NCI-H524 treated with DMSO at 0.1 percent for 48 hours (cell line): Measurements from ENCODE around the gene SLC6A16.
"Not testable (repeated sequence)": the region's sequence is repeated elsewhere in the genome, so short reads cannot be mapped to it uniquely, and the experiment has no call there.

Experiments used
- DNase-seq: peaks from one replicate; lab custom pipeline; 2025; lab: John Stamatoyannopoulos, UW

SLC6A16 gene

DNA sequence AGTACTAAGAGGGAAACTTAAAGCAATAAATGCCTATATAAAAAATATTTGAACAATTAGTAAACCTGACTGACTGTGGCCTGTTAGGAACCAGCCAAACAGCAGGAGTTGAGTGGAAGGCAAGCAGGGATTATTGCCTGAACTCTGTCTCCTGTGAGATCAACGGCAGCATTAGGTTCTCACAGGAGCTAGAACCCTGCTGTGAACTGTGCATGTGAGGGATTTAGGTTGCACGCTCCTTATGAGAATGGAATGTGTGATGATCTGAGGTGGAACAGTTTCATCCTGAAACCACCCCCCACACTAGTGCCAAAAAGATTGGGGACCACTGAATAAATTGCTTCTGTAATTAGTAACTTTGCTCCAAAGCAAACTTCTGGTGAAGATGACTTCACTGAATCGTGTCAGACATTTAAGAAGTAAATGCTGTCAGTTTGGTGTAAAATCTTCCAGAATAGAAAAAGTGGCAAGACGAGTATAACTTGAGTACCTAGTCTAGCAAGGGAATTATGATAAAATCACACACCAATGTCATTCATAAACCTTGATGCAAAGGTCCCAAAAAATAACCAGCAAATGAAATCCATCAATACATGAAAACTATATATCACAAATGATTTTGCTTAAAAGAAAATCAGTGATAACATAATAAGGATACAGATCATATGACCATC is 53.8 kb downstream of the SLC6A16 start:
- no peak for DNase-seq

DNA sequence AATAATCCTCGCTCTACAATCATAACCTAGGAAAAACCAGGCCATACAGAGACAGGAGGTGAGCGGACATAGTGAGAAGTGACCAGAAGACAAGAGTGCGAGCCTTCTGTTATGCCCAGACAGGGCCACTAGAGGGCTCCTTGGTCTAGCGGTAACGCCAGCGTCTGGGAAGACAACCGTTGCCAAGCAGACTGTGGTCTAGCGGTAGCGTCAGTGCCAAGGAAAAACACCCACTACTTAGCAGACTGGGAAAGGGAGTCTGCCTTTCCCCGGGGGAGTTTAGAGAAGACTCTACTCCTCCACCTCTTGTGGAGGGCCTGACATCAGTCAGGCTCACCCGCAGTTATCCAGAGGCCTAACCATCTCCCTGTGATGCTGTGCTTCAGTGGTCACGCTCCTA is 58.6 kb downstream of the SLC6A16 start:
- DNase-seq: not testable (repeated sequence)

DNA sequence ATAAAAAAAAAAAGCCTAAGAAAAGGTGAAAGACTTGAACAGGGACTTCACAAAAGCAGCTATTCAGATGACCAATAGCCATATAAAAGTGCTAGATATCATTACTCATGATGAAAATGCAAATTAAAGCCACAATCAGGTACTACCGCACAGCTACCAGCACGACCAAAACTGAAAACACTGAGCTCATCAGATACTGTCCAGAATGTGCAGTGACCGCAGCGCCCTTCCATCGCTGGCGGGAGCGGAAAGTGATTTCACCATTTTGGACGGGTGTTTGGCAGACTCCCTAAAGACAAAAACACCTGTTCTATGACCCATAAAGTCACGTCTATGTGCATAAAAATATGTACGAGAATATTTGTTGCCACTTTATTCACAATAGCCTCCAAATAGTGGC is 60.7 kb downstream of the SLC6A16 start:
- no peak for DNase-seq

DNA sequence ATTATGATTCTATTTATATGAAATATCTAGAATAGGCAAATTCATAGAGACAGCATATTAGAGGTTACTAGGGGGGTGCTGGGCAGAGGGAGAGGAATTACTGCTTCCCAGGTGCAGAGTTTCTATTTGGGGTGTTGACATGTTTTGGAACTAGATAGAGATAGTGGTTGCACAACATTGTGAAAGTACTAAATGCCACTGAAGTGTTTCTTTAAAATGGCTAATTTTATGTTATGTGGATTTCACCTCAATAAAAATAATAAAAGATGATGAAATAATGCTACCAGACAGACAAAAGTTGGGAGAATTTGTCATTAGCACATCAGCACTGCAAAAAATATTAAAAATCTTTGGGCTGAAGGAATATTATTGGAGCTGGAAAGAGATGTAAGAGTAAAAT is 63.4 kb downstream of the SLC6A16 start:
- DNase-seq: no peak

DNA sequence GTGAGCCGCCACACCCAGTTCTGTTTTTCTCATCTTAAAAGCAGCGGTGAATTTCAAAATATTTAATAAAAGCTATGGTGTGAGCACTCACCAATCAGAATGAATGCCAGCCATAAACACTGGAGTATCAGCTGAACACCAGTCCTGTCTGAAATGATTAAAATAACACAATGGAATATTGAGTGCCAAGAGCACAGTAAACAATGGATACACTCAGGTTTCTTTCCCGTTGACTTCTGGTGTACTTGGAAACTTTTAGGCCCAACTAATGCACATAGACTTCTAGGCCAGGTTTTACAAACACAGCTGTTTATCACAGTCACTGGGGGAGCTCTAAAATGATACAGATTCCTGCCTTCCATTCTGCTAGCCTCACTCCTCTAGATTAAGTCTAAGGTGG is 68.3 kb downstream of the SLC6A16 start:
- DNase-seq: no peak

DNA sequence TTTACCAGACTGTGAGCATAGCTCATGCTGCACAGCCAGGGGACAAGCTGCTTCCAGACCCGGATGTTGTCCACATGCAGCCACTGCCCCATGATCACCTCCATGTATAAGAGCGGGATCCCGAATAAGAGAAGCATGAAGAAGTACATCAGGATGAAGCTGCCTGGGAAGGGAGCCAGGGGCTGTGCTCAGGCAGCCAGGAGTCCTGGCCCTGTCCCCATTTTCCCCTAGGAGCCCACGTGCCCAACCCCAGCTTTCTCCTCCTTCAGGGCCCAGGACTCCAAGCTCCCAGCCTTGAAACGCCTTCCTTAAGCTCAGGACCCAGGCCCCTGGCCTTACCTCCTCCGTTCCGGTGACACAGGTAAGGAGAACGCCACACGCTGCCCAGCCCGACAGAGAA is 69.3 kb downstream of the SLC6A16 start:
- no peak for DNase-seq

DNA sequence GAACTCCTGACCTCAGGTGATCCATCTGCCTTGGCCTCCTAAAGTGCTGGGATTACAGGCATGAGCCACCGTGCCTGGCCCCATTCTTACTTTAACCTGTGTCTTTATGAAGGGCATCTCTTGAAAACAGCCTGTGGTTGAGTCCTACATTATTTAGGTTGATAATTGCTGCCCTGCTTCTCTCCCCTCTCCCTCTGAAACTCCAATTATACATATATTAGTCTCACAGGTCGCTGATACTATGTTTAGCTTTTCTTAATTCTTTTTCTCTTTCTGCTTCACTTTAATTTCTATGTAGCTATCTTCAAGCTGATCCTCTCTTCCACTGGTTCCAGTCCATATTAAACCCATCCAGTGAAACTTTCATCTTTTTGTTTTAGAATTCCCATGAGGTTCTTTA is 75.1 kb downstream of the SLC6A16 start:
- no peak for DNase-seq

DNA sequence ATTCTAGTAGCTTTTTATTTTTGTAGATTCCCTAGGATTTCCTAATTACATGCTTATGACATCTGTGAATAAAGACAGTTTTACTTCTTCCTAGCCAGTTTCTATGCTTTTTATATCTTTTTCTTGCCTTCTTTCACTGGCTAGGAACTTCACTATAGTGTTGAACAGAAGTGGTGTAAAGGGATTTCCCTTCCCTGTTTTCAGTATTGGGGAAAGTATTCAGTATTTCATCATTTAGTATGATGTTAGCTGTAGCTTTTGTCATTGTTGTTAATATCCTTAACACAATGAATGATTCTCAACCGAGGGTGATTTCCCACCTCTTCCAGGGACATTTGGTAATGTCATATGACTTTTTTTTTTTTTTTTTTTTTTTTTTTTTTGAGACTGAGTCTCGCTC is 77.3 kb downstream of the SLC6A16 start:
- DNase-seq: no peak

DNA sequence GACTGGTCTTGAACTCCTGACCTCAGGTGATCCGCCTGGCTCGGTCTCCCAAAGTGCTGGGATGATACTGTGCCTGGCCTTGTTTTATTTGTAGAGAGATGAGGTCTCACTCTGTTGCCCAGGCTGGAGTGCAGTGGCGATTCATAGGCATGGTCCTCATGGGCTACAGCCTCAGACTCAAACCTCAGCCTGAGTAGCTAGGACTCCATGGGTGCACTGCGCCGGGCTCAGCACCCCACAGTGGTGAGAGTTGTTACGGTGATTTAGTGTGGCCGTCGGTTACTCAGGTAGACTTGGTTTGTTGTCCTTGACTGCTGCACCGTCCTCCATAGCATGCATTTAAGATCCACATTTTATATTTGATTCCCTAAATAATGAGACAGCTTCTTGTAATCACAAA is 80.7 kb downstream of the SLC6A16 start:
- no peak for DNase-seq

DNA sequence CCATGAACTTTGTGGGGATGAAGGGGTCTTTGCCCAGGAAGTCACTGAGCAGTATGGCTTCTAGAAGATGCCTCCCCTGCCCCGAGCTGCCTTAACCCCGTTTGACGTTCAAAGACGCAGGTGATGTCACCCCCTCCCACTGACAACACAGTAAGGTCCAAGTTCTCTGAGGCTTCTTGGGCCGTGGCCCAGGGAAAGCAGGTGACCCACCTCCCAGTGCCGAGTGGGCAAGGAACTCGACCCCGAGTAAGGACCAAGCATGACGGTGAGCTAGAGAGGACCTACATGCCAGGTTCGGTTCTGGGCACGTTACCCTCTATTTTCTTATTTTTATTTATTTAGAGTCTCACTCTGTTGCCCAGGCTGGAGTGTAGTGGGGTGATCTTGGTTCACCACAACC is 81.3 kb downstream of the SLC6A16 start:
- DNase-seq: no peak

DNA sequence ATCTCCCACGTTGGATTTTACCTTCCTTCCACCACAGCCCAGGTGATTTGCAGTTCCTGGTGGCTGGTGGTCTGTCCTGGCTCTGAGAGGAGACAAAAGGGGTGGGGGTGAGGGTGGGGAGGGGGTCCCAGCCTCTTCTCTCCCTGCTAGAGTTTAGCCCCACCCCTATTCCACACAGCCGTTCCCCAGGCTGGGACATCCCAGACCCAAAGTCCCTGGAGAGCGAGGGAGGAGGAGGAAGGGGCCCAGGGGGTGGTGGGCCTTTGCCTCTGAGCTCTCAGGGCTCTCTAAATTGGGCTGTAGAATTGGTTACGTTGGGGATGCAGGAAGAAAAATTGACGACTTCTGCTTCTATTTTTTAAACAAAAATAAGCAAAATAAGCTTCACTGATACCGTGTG is 81.9 kb downstream of the SLC6A16 start:
- no peak for DNase-seq

DNA sequence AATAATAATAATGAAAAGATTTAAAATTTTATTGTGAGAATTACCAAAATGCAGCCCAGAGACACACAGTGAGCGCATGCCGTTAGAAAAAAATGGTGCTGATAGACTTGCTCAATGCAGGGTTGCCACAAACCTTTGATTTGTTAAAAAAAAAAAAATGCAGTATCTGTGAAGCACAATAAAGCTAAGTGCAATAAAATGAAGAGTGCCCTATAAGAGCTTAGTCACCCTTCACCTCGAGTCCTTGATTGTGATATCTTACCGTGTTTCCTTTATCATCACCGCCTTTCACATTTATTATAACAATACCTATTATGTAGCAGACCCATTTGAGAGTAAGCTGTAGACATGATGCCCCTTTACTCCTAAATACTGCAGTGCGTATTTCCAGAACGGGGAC is 83.2 kb downstream of the SLC6A16 start:
- DNase-seq: no peak
